Kasumi-1 (cell line): Measurements from ENCODE around the gene TPRN.

ENCODE experiments used
- DNase-seq, 2 experiments: peaks; one replicate each; lab custom pipeline; 2025; lab: John Stamatoyannopoulos, UW

The TPRN gene

DNA sequence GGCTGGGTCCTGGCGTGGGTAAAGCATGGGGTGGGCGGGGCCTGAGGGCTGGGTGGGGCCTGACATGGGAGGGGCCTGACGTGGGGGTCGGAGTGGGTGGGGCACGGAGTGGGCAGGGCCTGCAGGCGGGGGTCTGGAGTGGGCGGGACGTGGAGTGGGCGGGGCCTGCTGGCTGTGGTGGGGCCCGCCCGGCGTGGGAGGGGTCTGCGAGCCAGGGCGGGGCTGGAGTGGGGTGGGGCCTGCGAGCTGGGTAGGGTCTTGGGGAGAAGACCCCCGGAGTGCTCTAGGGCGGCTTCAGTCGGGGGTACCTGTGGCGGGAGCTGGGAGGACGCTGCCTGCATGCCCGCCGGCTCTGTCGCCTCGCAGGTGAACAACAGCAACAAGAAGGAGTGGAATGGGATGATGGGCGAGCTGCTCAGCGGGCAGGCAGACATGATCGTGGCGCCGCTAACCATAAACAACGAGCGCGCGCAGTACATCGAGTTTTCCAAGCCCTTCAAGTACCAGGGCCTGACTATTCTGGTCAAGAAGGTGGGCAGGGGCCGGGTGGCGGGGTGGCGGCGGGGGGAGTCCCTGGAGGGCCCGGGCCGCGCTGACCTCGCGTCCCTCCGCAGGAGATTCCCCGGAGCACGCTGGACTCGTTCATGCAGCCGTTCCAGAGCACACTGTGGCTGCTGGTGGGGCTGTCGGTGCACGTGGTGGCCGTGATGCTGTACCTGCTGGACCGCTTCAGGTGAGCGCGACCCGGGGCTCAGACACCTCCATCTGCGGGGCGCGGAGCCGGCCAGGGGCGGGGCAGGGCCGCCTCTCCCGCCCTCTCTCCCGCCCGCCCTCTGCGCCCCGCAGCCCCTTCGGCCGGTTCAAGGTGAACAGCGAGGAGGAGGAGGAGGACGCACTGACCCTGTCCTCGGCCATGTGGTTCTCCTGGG is 38.7 kb downstream of the TPRN start:
- no peak for DNase-seq

DNA sequence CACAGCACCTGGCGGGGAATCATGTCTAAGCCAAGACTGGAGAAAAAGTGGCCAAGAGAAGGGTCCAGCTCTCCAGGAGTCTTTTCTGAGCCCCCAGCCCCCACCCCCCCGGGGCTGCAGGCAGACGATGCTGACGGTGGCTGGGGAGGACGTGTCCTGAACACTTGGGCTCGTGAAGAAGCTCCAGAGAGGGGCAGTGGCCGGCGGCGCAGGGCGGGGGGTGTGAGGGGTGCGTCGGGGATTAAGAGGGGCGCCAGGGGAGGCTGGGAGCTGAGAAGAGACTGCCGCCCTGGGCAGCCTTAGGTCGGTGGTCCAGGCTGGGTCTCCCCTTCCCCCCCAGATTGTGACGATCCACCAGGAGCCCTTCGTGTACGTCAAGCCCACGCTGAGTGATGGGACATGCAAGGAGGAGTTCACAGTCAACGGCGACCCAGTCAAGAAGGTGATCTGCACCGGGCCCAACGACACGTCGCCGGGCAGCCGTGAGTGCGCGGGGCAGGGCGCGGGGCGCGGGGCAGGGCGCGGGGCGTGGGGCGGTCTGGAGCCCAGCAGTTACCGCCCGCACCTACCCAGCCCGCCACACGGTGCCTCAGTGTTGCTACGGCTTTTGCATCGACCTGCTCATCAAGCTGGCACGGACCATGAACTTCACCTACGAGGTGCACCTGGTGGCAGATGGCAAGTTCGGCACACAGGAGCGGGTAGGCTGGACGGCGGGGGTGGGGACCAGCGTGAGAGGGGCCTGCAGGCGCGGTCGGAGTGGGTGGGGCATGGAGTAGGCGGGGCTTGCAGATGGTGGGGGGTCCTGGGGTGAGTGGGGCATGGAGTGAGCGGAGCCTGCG is 39.6 kb downstream of the TPRN start:
- DNase-seq: no peak

DNA sequence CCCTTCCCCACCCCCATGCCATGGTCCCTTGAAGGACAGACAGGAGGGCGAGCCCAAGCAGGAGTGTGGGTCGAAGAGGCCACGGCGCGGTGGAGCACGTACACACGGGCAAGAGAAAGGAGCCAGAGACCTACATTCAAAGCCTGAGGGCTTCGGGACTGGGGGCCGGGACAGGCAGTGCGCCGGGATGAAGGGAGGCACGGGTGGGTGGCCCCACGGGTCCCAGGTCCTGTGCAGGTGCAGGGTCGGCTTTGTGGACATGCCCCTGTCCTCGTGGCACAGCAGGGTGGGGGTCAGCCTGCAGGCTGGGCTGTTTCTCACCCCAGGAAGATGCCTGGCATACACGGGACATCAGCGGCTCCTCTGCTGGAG is 40.5 kb downstream of the TPRN start:
- no peak for DNase-seq

DNA sequence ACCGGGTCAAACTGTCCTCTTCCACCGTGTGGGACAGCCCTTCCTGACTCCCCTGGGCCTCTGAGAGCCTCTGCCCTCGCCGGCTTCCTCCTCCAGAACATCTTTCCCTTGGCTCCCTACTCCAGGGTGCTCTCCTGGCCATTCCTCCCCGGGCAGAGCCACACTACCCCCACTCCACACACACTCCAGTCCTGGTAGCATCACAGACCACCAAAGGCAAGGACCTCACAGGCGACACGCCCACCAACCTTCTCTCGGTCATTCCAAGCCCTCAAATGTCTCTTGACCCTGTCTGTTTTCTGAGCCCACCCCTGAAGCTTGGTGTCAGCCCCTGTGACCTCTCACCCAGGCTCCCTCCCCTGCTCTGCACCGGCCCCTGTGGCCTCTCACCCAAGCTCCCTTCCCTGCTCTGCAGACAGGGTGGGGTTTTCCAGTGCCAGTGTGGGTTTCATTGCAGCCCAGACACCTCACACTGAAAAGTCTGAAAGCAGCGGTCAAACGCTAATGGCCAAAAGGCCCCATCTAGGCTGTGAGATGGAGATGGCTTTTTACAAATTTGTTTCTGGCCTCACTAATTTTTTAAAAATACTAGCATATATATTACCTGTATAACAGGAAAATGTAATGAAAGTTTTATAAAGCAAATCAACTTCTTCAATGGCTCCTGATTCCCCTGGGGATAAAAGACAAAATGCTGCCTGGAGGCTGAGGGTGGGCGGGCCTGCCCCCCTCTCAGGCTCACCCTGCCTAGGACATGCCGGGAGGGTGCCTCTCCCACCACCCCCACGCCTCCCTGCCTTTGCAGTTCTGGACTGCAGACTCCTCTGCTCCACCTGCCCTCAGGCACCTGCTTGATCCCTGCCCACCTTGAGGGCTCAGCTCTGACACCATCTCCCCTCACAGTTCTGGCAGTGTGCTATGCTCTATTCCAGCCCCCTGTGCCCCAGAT is 41.2 kb downstream of the TPRN start:
- no peak for DNase-seq

DNA sequence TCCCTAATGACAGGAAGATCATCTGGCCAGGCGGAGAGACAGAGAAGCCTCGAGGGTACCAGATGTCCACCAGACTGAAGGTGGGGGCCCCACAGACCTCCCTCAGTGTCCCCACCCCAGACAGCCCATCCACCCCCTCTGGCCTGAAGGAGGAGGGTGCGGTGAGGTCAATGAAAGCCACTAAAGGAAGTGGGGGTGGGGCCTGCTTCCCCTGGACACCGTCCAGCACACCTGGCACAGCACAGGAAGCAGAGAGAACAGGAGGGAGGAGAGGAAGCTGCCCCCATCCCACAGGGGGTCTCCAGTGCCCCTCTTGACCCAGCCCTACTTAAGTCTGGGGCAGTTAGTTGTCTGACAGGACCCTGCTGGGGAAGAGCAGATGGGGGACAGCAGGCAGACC is 41.9 kb downstream of the TPRN start:
- DNase-seq: no peak

DNA sequence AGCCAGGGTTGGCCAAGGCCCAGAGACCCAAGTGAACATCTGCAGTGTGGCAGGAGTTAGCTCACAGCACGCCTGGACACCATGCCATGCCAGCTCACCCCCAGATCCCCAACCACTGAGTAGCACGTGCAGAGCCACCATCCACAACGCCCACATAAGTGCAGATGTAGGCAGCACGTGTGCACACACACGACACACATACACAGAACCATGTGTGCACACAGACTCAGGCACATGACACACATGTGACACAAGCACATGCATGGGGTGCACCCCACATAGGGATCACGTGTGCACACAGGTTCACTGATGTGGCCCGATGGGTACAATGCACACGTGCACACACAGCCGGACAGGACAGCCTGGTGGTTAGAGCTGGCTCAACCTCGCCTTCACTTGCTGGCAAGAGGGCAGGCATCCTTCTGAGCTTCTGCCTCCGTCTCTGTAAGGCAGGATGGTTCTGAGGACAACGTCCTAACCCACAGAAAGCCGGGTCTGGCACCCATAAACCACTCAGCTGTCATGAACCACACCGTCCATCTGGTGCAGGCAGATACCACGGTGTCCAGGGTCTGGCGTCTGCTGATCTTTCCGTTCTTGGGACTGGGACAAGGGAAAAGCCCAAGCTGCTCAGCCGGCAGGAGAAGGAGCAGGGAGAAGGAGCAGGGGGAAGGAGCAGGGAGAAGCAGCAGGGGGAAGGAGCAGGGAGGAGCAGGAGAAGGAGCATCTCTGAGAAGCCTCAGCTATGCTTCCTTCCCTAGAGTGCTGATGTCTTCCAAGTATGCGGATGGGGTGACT is 42.7 kb downstream of the TPRN start:
- no peak for DNase-seq

DNA sequence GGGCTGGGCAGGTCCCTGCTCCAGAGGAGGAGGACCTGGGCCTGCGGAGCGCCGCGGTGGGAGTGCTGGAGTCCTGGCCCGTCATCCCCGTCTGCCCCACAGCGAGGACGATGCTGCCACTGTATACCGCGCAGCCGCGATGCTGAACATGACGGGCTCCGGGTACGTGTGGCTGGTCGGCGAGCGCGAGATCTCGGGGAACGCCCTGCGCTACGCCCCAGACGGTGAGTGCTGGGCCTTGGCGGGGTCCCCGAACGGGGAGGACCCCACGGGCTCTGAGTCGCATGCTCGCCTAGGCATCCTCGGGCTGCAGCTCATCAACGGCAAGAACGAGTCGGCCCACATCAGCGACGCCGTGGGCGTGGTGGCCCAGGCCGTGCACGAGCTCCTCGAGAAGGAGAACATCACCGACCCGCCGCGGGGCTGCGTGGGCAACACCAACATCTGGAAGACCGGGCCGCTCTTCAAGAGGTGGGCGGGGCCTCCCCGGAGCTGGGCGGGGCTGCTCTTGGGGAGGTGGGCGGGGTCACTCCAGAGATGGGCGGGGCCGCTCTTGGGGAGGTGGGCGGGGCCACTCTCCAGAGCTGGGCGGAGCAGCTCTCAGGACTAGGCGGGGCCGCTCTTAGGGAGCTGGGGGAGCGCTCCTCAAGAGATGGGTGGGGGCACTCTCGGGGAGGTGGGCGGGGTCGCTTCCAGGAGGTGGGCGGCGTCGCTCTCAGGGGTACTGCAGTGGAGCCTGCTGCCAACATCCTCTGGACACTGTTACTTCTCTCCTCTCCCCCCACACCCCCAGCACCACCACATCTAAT is 43.8 kb downstream of the TPRN start:
- DNase-seq: no peak

DNA sequence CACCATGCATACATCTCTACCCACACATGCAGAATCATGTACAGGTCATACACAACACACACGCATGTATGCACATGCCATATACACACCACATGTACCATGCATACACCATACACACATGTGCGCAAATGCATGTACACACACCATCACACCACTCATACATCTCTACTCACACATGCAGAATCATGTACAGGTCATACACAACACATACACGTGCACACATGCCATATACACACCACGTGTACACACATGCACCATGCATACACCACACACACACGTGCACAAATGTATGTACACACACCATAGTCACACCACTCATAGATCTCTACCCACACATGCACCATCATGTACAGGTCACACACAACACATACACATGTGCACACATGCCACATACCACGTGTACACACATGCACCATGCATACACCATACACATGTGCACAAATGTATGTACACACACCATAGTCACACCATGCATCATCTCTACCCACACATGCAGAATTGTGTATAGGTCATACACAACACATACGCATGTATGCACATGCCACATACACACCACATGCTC is 47.6 kb downstream of the TPRN start:
- no peak for DNase-seq

DNA sequence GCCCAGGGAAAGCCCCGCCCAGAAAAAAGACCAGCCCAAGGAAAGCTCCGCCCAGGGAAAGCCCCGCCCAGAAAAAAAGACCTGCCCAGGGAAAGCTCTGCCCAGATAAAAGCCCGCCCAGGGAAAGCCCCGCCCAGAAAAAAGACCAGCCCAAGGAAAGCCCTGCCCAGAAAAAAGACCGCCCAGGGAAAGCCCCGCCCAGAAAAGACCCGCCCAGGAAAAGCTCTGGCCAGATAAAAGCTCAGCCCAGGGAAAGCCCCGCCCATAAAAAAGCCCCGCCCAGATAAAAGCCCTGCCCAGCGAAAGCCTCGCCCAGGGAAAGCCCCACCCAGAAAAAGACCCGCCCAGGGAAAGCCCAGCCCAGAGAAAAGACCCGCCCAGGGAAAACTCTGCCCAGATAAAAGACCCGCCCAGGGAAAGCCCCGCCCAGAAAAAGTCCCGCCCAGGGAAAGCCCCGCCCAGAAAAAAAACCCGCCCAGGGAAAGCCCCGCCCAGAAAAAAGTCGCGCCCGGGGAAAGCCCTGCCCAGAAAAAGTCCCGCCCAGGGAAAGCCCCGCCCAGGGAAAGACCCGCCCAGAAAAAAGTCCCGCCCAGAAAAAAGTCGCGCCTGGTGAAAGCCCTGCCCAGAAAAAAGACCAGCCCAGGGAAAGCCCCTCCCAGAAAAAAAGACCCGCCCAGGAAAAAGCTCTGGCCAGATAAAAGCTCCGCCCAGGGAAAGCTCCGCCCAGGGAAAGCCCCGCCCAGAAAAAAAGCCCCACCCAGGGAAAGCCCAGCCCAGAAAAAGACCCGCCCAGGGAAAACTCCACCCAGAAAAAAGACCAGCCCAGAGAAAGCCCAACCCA is 49.7 kb downstream of the TPRN start:
- DNase-seq: peak; percentile 39 to 48

DNA sequence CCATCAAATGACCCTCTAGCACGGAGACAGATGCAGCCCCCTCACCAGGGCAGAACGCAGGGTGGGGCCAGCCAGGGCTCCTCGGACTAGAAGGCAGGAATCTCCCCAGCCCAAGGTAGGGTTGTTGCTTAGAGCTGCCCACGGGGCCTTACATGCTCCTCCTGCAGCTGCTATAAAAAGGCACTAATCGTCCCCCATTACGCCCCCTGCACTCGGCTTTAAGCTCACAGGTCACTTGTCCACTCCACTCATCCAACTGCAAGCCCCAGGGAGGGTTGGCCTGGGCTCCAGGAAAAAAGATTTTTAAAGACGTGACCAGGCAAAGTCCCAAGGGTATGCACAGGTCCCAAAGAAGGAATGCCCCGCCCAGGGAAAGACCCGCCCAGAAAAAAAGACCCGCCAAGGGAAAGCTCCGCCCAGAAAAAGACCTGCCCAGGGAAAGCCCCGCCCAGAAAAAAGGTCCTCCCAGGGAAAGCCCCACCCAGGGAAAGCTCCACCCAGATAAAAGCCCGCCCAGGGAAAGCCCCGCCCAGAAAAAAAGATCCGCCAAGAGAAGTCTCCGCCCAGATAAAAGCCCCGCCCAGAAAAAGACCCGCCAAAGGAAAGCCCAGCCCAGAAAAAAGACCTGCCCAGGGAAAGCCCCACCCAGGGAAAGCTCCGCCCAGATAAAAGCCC is 50.5 kb downstream of the TPRN start:
- DNase-seq: no peak

DNA sequence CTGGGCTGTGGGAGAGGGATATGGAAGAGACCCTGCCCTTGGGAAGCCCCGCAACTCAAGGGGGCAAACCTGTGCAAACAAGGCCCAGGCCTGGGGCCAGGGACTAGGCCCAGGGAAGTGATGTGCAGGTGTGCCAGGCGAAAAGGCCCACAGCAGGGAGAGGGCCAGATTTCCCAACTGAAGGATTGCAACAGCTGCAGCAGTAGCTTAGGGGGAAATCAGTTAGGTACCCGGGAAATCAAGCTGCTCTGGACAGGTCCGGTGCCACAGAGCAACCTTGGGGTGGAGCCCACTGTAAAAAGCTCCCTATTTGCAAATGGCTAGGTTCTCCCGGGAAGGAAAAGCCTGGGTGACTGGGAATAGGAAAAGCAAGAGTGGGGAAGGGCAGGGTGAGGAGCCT is 51.2 kb downstream of the TPRN start:
- DNase-seq: no peak

DNA sequence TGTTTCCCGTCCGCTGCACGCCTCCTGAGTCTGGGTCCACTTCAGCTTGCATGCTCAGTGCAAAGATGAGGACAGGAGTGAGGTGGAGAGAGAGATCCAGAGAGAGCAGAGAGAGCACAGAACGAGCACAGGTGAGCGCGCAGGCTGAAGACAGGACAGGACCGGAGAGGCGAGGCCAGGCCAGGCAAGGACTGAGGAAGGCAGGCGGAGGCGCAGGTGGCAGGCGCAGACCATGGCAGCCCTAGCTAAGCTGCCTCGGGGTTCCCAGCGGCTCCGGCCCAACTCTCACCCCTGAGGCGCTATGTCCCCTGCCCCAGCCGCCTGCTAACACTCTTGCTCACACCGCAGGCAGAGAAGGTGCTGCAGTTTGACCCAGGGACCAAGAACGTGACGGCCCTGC is 51.9 kb downstream of the TPRN start:
- no peak for DNase-seq

DNA sequence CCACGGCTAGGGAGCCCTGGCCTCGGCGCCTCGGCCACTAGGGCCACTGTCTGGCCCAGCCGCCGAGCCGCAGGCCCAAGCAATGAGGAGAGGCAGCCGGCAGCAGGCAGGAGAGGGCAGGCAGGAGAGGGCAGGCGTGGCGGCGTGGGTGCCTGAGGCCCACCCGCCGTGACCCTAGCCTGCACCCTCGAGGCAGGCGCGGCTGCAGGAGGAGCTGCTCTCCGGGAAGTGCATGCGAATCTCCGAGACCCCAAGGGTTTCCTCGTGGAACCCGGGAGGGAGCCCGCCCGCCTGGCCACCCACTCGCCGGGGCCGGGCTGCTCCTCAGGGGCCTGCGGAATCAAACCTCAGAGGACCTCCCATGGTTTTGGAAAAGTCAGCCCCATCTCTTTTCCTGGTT is 52.3 kb downstream of the TPRN start:
- DNase-seq: no peak

DNA sequence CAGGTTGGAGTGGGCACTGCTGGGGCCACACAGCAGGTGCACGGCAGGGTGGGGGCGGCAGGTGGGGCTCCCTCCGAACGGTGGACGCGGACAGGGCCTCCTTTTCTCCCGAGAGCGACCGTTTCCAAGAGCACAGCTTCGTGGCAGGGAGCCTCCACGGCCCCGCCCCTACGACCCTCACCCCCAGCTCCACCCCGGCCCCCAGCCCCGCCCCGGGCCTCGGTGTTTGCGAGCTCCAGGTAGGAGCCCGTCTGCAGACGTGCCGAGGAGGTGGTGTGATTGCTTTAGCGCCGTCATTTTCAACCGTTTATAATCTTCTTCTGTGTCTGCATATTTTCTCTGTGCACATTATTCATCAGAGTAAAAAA is 52.8 kb downstream of the TPRN start:
- DNase-seq: no peak

DNA sequence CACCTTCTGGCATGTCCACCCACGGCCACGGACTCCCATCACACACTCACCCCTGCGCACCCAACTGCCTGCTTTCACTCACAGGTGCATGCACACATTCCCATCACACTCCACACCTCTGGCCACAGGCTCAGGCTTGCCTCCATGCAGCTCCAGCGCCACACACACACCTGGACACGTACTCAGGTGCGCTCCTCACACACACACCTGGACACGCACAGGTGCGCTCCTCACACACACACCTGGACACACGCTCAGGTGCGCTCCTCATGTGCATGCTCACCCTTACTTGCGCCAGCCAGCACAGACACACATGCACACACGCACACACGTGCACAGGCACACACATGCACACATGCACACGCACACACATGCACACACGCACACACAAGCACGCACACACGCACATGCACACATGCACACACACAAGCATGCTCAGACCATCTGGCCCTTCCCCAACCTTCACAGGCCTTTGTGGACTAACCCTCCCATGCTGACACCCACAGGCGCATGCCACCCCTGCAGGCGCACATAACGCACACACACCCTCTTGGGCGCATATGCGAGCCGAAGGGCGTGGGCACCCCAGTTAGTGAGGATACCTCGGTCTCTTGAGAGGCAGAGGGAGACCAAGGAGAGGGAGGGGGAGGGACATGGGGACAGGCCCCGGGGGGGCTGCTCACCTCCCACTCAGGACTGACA is 53.3 kb downstream of the TPRN start:
- no peak for DNase-seq

DNA sequence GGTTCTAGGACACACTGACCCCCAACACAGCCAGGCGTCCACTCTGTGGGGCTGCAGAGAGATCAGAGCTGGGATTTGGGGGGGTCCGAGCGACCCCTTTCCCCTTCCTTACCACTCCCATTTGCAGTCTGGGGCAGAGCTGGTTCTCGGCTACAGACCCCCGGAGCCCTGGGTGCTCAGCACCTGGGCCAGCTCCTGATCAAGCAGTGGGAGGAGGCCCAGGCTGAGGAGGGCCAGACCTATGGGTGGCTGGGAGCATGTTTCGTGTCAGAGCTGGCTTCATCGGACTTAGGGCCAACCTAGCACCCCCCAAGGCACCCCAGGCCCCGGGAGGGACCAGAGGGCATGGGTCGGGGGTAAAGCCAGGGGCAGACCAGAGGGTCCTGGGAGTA is 54.0 kb downstream of the TPRN start:
- no peak for DNase-seq

DNA sequence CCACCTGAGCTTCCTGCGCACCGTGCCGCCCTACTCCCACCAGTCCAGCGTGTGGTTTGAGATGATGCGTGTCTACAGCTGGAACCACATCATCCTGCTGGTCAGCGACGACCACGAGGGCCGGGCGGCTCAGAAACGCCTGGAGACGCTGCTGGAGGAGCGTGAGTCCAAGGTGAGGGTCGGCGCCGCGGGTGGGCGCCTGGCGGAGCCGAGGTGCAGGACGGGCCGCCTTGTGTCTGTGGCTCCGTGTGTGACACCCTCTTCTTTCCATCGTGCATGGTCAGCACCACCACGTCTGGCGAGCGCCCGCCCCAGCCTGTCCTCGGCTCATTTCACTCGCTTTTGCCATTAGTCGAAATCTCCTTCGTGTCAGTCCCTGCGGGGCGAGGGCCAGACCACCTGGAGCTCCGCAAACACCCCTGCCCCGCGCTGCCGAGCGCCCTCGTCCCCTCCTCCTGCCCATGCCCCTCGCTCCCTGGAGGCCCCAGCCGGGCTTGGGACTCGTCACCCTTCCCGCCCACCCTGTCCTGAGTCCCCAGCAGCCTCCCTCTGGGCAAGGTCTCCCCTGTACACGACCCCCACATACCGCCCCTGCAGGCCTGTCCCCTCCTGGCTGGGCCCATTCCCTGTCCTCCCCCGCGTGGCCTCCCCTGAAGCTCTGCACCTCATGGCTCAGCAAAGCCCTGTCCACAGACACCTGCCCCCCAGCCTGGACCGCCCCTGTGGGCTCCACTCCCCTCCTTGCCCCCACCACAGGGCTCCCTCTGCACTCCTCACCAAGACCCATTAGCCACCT is 54.6 kb downstream of the TPRN start:
- no peak for DNase-seq
